ENCODE data around the gene OLA1. TPM values are rescaled to one million over a fixed set of nuclear protein-coding genes. Genes with fewer than 3 reads are reported as not detected.

OLA1 gene
- polyA plus RNA-seq, 1 donor from 2014 or later = 134 TPM

DNA sequence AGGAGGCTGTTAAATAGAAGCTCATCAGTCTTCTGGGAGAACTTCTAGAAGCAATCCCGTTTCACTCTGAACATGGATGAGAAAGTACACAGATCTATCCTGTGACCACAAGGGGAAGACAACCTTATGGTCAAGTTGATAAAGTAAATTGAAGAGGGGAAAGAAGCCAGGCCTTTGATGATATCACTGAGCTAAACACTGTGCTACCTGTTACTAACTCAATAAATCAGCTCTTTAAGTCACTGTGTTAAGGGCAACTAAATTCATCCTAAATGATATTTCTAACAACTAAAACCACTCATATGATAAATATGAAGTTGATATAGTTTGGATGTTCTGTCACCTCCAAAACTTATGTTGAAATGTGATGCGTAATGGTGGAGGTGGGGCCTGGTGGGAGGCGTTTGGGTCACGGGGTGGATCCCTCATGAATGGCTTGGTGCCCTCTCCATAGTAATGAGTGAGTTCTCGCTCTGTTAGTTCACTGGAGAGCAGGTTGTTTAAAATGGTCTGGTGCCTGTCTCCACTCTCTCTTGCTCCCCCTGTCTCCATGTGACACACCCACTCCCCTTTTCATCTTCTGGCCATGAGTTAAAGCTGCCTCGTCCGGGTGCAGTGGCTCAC lies 23.6 kb downstream of the OLA1 start:
- H3K4me3 ChIP-seq (ENCODE audit: low read length) = no peak overlapping the region
- no peak overlapping the region for H3K9ac ChIP-seq (ENCODE audit: low read length)
- no peak overlapping the region for H3K4me2 ChIP-seq (ENCODE audit: low read length)
- peaks cover 7% of the 10 kb centered on the region for H3K79me2 ChIP-seq (replicated peaks; ENCODE audit: insufficient read depth, low read length)
- H3F3A ChIP-seq (ENCODE audit: insufficient read depth, low read length, poor library complexity, severe bottlenecking) = no peaks in the 10 kb centered on the region
- H3K27ac ChIP-seq (ENCODE audit: low read length) = no peak overlapping the region
- H3K9me3 ChIP-seq (ENCODE audit: low read length) = no peaks in the 10 kb centered on the region
- H3K27me3 ChIP-seq (ENCODE audit: insufficient read depth, low read depth, low read length) = no peaks in the 10 kb centered on the region
- TF ChIP-seq CTCF (IDR thresholded peaks at IDR 0.05; ENCODE audit: poor library complexity, severe bottlenecking) (no peak), EZH2 (IDR thresholded peaks at IDR 0.05; ENCODE audit: borderline replicate concordance, insufficient read depth, low read length, poor library complexity, severe bottlenecking) (no peak), RAD21 (conservative IDR thresholded peaks at IDR 0.05) (no peak), TAF1 (IDR thresholded peaks at IDR 0.05; ENCODE audit: low read depth) (no peak), MXI1 (conservative IDR thresholded peaks at IDR 0.05; ENCODE audit: poor library complexity, severe bottlenecking) (no peak), POLR2AphosphoS5 (IDR thresholded peaks at IDR 0.05) (no peak), EP300 (conservative IDR thresholded peaks at IDR 0.05; ENCODE audit: poor library complexity, severe bottlenecking) (no peak), SMC3 (conservative IDR thresholded peaks at IDR 0.05; ENCODE audit: poor library complexity) (no peak)
- TF ChIP-seq, protein P1, sequence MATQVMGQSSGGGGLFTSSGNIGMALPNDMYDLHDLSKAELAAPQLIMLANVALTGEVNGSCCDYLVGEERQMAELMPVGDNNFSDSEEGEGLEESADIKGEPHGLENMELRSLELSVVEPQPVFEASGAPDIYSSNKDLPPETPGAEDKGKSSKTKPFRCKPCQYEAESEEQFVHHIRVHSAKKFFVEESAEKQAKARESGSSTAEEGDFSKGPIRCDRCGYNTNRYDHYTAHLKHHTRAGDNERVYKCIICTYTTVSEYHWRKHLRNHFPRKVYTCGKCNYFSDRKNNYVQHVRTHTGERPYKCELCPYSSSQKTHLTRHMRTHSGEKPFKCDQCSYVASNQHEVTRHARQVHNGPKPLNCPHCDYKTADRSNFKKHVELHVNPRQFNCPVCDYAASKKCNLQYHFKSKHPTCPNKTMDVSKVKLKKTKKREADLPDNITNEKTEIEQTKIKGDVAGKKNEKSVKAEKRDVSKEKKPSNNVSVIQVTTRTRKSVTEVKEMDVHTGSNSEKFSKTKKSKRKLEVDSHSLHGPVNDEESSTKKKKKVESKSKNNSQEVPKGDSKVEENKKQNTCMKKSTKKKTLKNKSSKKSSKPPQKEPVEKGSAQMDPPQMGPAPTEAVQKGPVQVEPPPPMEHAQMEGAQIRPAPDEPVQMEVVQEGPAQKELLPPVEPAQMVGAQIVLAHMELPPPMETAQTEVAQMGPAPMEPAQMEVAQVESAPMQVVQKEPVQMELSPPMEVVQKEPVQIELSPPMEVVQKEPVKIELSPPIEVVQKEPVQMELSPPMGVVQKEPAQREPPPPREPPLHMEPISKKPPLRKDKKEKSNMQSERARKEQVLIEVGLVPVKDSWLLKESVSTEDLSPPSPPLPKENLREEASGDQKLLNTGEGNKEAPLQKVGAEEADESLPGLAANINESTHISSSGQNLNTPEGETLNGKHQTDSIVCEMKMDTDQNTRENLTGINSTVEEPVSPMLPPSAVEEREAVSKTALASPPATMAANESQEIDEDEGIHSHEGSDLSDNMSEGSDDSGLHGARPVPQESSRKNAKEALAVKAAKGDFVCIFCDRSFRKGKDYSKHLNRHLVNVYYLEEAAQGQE (IDR thresholded peaks at IDR 0.05; ENCODE audit: borderline replicate concordance) = no peak
- peaks cover 10% of the 10 kb centered on the region for H3K36me3 ChIP-seq (ENCODE audit: insufficient read depth, low read length)
- no peaks in the 10 kb centered on the region for H3K9me2 ChIP-seq (ENCODE audit: insufficient read depth, low read length)
- H2AFZ ChIP-seq (ENCODE audit: low read depth, low read length) = no peak overlapping the region
- H4K20me1 ChIP-seq (ENCODE audit: insufficient read depth) = no peaks in the 10 kb centered on the region

GRCh38 chr2:174224125-174224524 lies 24.2 kb downstream of the OLA1 start:
- TF ChIP-seq EP300 (conservative IDR thresholded peaks at IDR 0.05; ENCODE audit: poor library complexity, severe bottlenecking) (no peak), RAD21 (conservative IDR thresholded peaks at IDR 0.05) (no peak), SMC3 (conservative IDR thresholded peaks at IDR 0.05; ENCODE audit: poor library complexity) (no peak), MXI1 (conservative IDR thresholded peaks at IDR 0.05; ENCODE audit: poor library complexity, severe bottlenecking) (no peak), POLR2AphosphoS5 (IDR thresholded peaks at IDR 0.05) (no peak), EZH2 (IDR thresholded peaks at IDR 0.05; ENCODE audit: borderline replicate concordance, insufficient read depth, low read length, poor library complexity, severe bottlenecking) (no peak)
- TF ChIP-seq, protein P1 (IDR thresholded peaks at IDR 0.05; ENCODE audit: borderline replicate concordance) = no peak
- H3K27me3 ChIP-seq (ENCODE audit: insufficient read depth, low read depth, low read length) = no peaks in the 10 kb centered on the region

More at GRCh38 chr2:174224125-174224524, 24.2 kb downstream of the OLA1 start:
- Histone ChIP-seq H3K79me2 (replicated peaks; ENCODE audit: insufficient read depth, low read length) (peaks cover 4% of the 10 kb centered on the region), H3K4me2 (ENCODE audit: low read length) (no peak overlapping the region), H3K9me2 (ENCODE audit: insufficient read depth, low read length) (no peaks in the 10 kb centered on the region), H3F3A (ENCODE audit: insufficient read depth, low read length, poor library complexity, severe bottlenecking) (no peaks in the 10 kb centered on the region), H3K36me3 (ENCODE audit: insufficient read depth, low read length) (peaks cover 10% of the 10 kb centered on the region), H3K9ac (ENCODE audit: low read length) (no peak overlapping the region), H3K9me3 (ENCODE audit: low read length) (no peaks in the 10 kb centered on the region), H2AFZ (ENCODE audit: low read depth, low read length) (no peak overlapping the region), H4K20me1 (ENCODE audit: insufficient read depth) (no peaks in the 10 kb centered on the region), H3K4me3 (ENCODE audit: low read length) (no peak overlapping the region), H3K27ac (ENCODE audit: low read length) (no peak overlapping the region)
